Natural killer cell treated with Interleukin-12 subunit alpha and Interleukin-12 subunit beta and Interleukin-15 and Interleukin-18, amount 100 ng/mL, for 72 hours (primary cell): ENCODE data around the gene DHRS3. TPM values are rescaled to one million over a fixed set of nuclear protein-coding genes. Genes with fewer than 3 reads are reported as not detected.

Experiments
- ATAC-seq, 2 donors: fragments of 150-1000 bp; cut with Tn5 transposase in 1 of 2; sonication (Bioruptor Pico), chemical (Tn5 transposase) in 1 of 2; 2 replicates each; pipeline ENCODE4 v1.10.0; 2021
- DNase-seq: peaks from one replicate; pipeline ENCODE4 v3.0.0; 2022; ENCODE audit warnings: low spot score
- H3K27ac Mint-ChIP-seq, 2 donors: 1 replicate in 1 of 2; 2 replicates in 1 of 2; pipeline ENCODE4 v1.8.0; 2022; ENCODE audit warnings: mixed read lengths in 2 of 2, mild to moderate bottlenecking in 1 of 2, moderate library complexity in 1 of 2
- H3K27me3 Mint-ChIP-seq, 2 donors: 1 replicate in 1 of 2; 2 replicates in 1 of 2; pipeline ENCODE4 v1.8.0; 2022; ENCODE audit warnings: mixed read lengths in 2 of 2
- H3K36me3 Mint-ChIP-seq: one replicate; pipeline ENCODE4 v1.8.0; 2022; ENCODE audit warnings: mixed read lengths
- H3K4me1 Mint-ChIP-seq, 2 donors: 1 replicate in 1 of 2; 2 replicates in 1 of 2; pipeline ENCODE4 v1.8.0; 2022; ENCODE audit warnings: low read depth in 2 of 2, mixed read lengths in 2 of 2, mild to moderate bottlenecking in 1 of 2
- H3K4me3 Mint-ChIP-seq: one replicate; pipeline ENCODE4 v1.8.0; 2022; ENCODE audit warnings: mixed read lengths
- H3K9me3 Mint-ChIP-seq: 2 replicates; pipeline ENCODE4 v1.8.0; 2022; ENCODE audit warnings: mixed read lengths
- total RNA-seq, 2 donors: library from RNA; stranded (reverse); gene quantifications; one replicate each; pipeline ENCODE4 v1.2.3, GENCODE V29; 2022

DHRS3 gene
- total RNA-seq, 2 donors from 2014 or later = 96.6 to 178 TPM

- peak overlapping the region in 1 of 2 donors; percentile 64 for H3K27ac Mint-ChIP-seq
- peaks cover 56 to 69% of the 10 kb centered on the region in 2 donors for H3K4me1 Mint-ChIP-seq
- H3K36me3 Mint-ChIP-seq = peaks cover 30% of the 10 kb centered on the region
- no peak overlapping the region for H3K4me3 Mint-ChIP-seq
- DNase-seq (no peak), ATAC-seq (no peak)
- no peaks in the 10 kb centered on the region for H3K9me3 Mint-ChIP-seq
- H3K27me3 Mint-ChIP-seq = no peaks in the 10 kb centered on the region
Observed at GRCh38 chr1:12608311-12608957, 9.6 kb downstream of the DHRS3 start.

GRCh38 chr1:12607263-12607662 lies 10.7 kb downstream of the DHRS3 start:
- H3K9me3 Mint-ChIP-seq = no peaks in the 10 kb centered on the region
- DNase-seq (no peak), ATAC-seq (no peak)
- no peaks in the 10 kb centered on the region for H3K27me3 Mint-ChIP-seq
- no peak overlapping the region for H3K4me3 Mint-ChIP-seq
- H3K4me1 Mint-ChIP-seq = peaks cover 51 to 66% of the 10 kb centered on the region in 2 donors
- H3K36me3 Mint-ChIP-seq = peaks cover 25% of the 10 kb centered on the region
- H3K27ac Mint-ChIP-seq = peak overlapping the region in 1 of 2 donors; percentile 44

- Mint-ChIP-seq H3K27me3 (no peaks in the 10 kb centered on the region), H3K27ac (peak overlapping the region; percentile 97 to 98), H3K9me3 (no peaks in the 10 kb centered on the region), H3K4me3 (no peak overlapping the region), H3K36me3 (peaks cover 10% of the 10 kb centered on the region), H3K4me1 (peaks cover 55 to 67% of the 10 kb centered on the region in 2 donors)
- DNase-seq (no peak), ATAC-seq (no peak)
Observed at GRCh38 chr1:12604986-12605385, 13.0 kb downstream of the DHRS3 start.

- Mint-ChIP-seq H3K4me1 (peaks cover 62 to 68% of the 10 kb centered on the region in 2 donors), H3K27me3 (no peaks in the 10 kb centered on the region), H3K9me3 (no peaks in the 10 kb centered on the region), H3K27ac (peak overlapping the region; percentile 97 to 98), H3K4me3 (peak overlapping the region; percentile 83), H3K36me3 (peaks cover 10% of the 10 kb centered on the region)
- ATAC-seq (peak; percentile 97), DNase-seq (peak; percentile 86)
Observed at GRCh38 chr1:12604114-12604874, 13.7 kb downstream of the DHRS3 start.

DNA sequence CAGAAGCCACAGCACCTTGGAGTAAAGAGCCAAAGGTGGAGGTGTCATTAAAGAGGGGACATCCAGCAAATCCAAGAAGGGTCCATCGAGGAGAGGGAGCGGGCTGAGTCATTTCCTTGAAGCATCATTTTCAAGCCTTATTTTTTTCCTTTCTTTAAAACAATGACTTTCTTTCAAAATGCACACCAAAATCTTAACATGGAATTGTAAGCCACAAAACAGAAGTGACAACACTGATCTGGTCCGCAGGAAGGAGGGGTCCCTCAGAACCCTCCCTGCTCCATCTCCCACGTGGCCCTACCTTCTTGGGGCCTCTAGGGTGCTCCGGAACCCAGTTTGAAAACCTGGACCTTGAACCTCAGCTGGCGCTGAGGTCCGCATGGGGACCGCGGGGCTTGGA lies 14.8 kb downstream of the DHRS3 start:
- no peaks in the 10 kb centered on the region for H3K27me3 Mint-ChIP-seq
- peaks cover 55 to 68% of the 10 kb centered on the region in 2 donors for H3K4me1 Mint-ChIP-seq
- no peaks in the 10 kb centered on the region for H3K9me3 Mint-ChIP-seq
- DNase-seq (no peak), ATAC-seq (no peak)
- peak overlapping the region; percentile 57 for H3K4me3 Mint-ChIP-seq
- H3K36me3 Mint-ChIP-seq = peaks cover 10% of the 10 kb centered on the region
- H3K27ac Mint-ChIP-seq = peak overlapping the region; percentile 97 to 98

DNA sequence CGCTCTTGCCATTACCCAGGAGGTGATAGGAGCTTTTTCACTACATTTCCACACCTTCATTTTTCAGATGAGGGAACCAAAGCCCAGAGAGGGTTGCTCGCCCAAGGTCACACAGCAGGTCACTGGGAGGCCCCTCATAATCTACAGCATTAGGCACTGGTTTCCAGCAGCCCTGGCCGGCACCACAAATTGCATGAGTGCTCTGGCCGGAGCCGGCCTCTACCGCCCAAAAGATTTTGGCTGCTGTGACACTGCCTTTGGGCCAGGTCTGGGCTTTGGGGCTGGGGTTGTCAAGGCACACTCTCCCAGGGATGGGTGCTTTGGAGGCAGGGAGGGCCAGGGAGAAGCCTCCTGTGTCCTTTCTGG lies 15.4 kb downstream of the DHRS3 start:
- no peak for DNase-seq
- H3K27ac Mint-ChIP-seq = peak overlapping the region; percentile 97 to 98

GRCh38 chr1:12601700-12602658 lies 16.0 kb downstream of the DHRS3 start:
- Mint-ChIP-seq H3K27ac (peak overlapping the region; percentile 51 to 97), H3K4me1 (peaks cover 59 to 69% of the 10 kb centered on the region in 2 donors), H3K36me3 (no peaks in the 10 kb centered on the region), H3K9me3 (no peaks in the 10 kb centered on the region), H3K4me3 (peak overlapping the region; percentile 45), H3K27me3 (no peaks in the 10 kb centered on the region)
- ATAC-seq (peak; percentile 34 to 58), DNase-seq (peak; percentile 78)

More for the DNA sequence above, 15.4 kb downstream of the DHRS3 start:
- H3K4me3 Mint-ChIP-seq = peak overlapping the region; percentile 57
- no peaks in the 10 kb centered on the region for H3K9me3 Mint-ChIP-seq
- H3K36me3 Mint-ChIP-seq = peaks cover 5% of the 10 kb centered on the region
- no peaks in the 10 kb centered on the region for H3K27me3 Mint-ChIP-seq
- H3K4me1 Mint-ChIP-seq = peaks cover 58 to 69% of the 10 kb centered on the region in 2 donors
- ATAC-seq = no peak

DNA sequence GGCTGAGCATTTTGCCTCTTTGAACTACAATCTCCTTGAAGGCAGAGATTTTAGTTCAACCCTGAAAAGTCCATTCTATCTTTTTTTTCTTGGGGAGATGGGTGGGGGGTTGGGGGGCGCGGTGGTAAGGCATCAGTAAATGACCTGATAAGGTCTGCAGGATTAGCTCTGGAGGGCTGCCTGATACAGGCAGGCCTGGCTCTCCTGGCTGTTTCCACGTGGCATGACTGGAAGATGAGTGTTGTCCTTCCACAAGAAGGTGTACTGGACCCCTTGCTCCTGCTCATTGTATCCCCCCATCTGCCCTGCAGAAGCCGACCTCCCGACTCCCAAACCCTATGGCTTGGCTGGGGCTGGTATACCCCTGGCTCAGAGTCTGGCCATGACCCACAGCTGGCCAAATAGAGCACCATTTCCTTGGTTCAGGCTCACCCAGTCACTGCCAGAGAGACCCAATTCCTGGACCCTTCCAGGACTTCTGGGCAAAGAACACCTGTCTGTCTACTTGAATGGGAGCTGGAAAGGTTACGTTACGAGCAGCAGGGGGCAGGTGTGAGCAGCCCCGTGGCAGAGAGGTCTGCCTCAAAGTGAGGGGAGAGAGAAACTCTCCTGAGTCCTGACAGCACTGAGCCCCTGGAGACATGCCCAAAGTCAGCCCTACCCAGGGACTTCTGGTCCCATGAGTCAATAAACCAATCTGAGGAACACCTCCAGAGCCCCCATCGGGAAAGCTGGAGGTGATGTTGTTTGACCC lies 17.0 kb downstream of the DHRS3 start:
- DNase-seq (no peak), ATAC-seq (no peak)
- peak overlapping the region; percentile 51 to 97 for H3K27ac Mint-ChIP-seq
- H3K4me1 Mint-ChIP-seq = peaks cover 59 to 69% of the 10 kb centered on the region in 2 donors
- no peaks in the 10 kb centered on the region for H3K36me3 Mint-ChIP-seq
- no peaks in the 10 kb centered on the region for H3K27me3 Mint-ChIP-seq
- no peaks in the 10 kb centered on the region for H3K9me3 Mint-ChIP-seq
- no peak overlapping the region for H3K4me3 Mint-ChIP-seq

GRCh38 chr1:12600335-12600734 lies 17.7 kb downstream of the DHRS3 start:
- Mint-ChIP-seq H3K9me3 (no peaks in the 10 kb centered on the region), H3K4me1 (peaks cover 59 to 66% of the 10 kb centered on the region in 2 donors), H3K36me3 (no peaks in the 10 kb centered on the region), H3K27me3 (no peaks in the 10 kb centered on the region), H3K4me3 (no peak overlapping the region), H3K27ac (peak overlapping the region in 1 of 2 donors; percentile 97)
- no peak for DNase-seq
- no peak for ATAC-seq

DNA sequence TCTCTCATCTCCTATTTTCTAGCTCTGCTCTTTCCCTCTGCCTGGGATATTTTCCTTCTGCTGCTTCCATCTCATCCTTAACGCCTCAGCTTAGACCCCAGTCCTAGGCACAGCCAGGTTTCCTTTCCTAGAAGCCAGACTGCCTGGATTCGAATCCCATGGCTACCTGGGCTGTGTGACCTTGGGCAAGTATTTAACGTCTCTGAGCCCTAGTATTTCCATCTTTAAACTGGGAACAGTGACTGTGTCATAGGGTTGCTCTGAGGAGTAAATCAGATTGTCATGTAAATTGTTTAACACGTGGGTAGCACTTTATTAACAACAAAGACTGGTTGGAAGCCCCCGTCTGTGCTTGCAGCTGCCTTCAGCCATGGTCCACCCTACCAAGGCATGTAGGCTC lies 18.4 kb downstream of the DHRS3 start:
- Mint-ChIP-seq H3K27me3 (no peaks in the 10 kb centered on the region), H3K27ac (peak overlapping the region in 1 of 2 donors; percentile 97), H3K4me3 (no peak overlapping the region), H3K9me3 (no peaks in the 10 kb centered on the region), H3K36me3 (no peaks in the 10 kb centered on the region), H3K4me1 (peaks cover 61 to 70% of the 10 kb centered on the region in 2 donors)
- ATAC-seq (no peak), DNase-seq (no peak)

DNA sequence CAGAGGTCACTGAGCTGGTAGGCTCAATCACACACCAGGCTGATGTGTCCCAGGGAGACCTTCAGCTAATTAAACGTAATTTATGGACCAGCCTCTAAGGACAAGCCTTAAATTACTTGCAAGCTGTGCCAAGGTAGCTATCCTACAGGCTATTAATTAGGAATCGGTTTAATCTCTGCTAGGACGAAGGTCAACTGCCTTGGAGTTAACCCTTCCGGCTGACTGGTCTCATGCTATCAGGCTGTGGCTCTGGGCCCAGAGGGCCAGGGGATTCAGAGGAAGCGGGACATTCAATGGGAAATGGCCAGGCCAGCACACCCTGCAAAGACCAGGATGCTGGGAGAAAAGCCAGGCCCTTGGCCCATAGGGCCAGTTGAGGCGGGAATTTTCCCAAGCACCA lies 19.0 kb downstream of the DHRS3 start:
- H3K27me3 Mint-ChIP-seq = no peaks in the 10 kb centered on the region
- DNase-seq = no peak
- H3K36me3 Mint-ChIP-seq = no peaks in the 10 kb centered on the region
- H3K27ac Mint-ChIP-seq = peak overlapping the region in 1 of 2 donors; percentile 97
- peaks cover 61 to 70% of the 10 kb centered on the region in 2 donors for H3K4me1 Mint-ChIP-seq
- H3K4me3 Mint-ChIP-seq = no peak overlapping the region
- no peak for ATAC-seq
- no peaks in the 10 kb centered on the region for H3K9me3 Mint-ChIP-seq

DNA sequence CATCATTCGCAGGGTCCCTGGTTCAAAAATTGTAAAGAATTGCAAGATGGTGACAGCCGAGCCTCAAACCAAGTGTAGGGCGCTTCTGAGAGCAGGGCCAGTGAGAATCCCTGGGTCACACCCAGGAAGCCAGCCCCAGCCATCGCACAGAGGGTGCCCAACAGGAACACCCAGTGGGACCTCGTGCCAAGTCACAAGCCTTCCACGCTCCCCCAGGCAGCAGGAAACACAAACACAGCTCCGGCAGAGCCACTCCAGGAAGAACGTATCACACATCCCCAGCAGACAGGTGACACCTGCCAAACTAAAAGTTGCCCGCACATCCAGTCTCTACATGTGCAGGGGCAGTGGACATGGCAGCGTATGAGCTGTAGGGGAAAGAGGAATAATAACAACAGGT lies 20.2 kb downstream of the DHRS3 start:
- ATAC-seq = no peak
- H3K27me3 Mint-ChIP-seq = no peaks in the 10 kb centered on the region
- no peaks in the 10 kb centered on the region for H3K36me3 Mint-ChIP-seq
- no peaks in the 10 kb centered on the region for H3K9me3 Mint-ChIP-seq
- peaks cover 60 to 69% of the 10 kb centered on the region in 2 donors for H3K4me1 Mint-ChIP-seq
- no peak for DNase-seq
- H3K27ac Mint-ChIP-seq = peak overlapping the region in 1 of 2 donors; percentile 97
- H3K4me3 Mint-ChIP-seq = peak overlapping the region; percentile 57
